GM19351 (cell line): ENCODE results near the gene MINDY4.

Source experiments
- ATAC-seq: cut with Tn5 transposase; IDR thresholded peaks from one replicate; pipeline ENCODE4 v1.9.1; 2021; ENCODE audit warnings: mild to moderate bottlenecking, moderate library complexity; ENCODE audit not compliant: unreplicated experiment

MINDY4 gene

DNA sequence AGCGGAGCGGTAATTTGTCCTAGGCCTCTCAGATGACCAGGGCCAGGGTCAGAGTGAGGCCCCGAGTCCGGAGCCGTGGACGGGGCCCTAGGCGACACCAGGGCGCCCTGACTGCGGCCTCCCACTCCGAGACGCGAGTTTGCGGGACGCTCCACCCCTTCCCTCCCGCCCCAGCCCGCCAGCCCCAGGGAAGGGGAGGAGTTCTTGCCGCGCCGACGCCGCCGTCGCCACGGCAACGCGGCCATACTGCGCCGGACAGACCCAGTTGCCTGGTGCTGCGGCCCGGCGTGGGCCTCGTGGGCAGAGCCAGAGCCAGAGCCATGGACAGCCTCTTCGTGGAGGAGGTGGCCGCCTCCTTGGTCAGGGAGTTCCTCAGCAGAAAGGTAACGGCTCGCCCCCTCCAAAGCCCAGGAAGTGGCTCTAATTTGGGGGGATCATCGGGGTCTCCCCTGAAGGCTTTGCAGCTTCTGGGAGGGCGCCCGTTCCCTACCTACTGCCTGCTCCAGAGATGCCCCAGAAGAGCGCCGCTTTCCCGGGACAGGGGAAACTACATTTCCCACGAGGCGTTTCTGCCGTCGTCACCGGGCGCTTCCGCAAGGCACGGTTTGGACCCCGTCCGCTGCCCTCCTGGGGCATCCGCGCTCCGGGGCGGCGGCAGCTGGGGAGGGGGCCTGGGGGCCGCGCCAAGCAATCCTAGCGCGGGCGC is at the start of gene MINDY4:
Gene MINDY4 (plus strand): TSS at position 244 of the 706 bp plus-strand sequence. CDS start 77 bp downstream, at position 321.
- peak; percentile 85 for ATAC-seq

DNA sequence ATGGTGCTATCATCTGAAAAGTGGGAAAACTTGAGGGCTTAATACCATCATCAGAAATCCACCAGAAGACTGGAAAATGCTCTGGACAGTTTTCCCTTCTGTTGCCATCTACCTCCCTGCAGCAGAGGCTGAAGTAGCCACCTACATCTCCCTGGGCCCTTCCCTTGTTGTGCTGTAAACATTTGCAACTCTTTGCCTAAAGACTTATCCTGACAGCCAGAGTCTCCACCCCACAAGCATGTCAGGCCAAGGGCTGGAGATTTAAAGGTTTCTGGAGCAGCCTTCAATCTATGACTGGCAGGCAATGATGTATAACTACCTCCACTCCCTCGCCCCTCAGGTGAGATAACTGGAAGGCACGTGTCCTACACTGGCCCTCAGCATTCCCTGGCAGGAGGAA is 49.0 kb upstream of the MINDY4 start:
- no peak for ATAC-seq

DNA sequence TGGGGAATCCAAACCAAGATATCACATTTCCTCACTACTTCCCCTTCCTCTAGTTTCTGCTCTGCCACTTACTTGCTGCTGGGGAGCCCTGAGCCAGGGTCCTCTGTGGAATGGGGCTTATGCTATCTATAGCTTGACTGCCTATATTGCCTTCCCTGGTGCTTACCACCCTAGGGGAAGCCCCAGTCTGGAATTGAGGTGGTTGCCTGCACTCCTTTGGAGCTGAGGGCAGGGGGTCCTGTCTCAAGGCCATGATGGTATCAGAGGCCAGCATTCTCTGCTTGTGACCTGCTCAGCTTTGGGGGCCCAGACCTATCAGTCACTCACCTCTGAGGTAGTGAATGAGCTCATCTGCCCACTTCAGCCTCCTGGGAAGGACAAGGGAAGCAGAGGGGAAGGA is 48.5 kb upstream of the MINDY4 start:
- no peak for ATAC-seq

DNA sequence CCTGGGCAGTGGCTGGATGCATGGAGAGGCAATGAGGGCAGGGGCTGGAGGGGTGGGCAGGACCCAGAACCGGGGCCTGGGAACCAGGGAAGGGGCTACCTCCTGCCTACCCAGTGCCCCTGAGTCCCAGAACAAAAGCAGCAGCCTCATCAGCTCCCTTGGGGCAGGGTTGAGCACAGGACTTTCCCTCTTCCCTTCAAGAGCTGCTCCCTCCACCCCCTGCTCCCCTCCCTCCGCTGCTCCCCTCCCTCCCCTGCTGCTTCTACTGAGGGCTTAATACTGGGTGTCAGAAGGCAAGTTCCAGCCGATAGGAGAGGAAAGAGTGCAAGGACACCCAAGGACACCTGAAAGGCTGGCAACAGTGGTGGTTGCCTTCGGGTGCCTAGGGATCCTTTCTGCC is 47.4 kb upstream of the MINDY4 start:
- ATAC-seq: no peak

DNA sequence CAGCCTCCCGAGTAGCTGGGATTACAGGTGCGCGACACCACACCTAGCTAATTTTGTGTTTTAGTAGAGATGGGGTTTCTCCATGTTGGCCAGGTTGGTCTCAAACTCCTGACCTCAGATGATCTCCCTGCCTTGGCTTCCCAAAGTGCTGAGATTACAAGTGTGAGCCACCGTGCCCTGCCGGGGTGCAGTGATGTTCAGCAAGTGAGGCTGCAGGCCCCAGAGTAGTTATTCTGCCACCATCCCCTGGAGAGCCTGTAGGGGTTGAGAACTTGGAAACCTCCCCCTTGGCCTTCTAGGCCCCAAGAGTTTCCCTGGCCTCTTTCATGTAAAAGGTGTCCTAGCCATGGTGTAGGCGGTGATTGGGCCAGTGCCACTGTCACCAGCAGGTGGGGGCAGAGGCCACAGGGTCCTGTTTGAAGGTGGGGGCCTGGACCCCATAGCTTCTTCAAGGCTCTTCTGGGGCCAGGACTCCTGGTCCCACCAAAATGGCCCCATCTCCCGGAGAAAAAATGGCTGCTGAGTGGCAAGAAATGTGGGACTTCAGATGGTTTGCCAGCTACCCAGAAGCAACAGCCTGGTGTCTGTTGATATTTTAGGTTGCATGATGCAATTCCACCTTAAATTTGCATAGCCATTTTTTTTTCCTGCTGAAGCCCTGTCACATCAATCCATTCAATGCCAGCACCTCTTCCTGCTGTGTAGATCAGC is 44.8 kb upstream of the MINDY4 start:
- ATAC-seq: no peak

DNA sequence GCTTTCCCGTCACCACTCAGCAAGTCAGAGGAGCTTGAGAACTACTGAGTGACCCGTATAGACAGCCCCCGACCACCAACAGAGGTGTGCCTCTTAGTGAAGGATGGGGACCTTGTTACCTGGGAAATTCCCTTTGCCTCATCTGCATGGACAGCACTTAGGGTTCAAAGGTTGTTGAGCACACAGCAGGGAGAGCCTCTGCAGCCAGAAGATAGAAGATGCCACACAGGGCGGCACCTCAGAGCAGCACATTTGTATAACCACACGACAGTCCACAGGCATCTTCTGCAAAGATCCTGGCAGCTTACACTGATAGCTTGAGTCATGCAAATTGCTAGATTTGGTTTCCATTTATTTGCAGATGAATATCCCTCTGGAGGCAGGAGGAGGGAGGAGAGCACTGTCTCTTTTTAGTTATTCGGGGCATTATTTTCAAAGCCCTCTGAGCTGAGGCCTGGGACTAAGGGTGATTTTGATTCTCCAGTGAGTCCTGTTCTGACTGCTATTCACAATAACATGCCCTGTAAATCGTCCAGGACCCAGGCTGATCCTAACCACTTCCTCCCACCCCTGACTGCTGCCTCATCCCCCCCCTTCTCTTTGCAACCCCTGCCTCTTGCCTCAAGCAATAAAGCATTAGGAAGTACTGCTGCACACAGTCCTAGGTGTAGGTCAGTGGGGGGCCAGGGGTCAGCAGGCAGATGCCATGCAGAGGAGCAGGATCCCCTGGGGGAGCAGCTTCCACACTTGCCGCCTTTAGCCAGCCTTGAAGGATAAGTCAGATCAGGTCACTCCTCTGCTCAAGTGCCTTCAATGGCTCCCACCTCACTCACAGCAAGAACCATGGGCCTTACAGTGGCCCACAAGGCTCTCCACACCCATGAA is 43.9 kb upstream of the MINDY4 start:
- ATAC-seq: peak; percentile 59

DNA sequence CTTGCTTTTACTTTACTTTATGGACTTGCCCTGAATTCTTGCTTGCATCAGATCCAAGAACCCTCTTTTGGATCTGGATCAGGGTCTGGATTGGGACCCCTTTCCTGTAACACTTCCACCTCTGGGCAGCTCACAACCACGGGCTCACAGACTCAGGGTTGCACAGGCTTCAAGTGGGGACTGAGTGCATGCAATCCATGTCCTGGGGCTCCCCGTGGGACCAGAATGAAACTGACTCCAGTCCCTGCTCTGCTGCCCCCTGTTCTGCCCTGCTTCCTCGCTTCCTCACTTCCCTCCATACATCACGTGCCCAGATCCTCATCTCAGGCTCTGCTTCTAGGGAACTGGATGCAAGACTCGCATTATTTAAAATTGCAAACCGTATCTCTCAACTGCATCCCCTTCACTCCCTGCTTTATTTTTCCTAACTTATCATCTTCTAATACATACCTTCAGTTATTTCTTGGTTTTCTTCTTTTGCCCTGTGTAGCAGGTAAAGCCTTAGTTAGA is 42.6 kb upstream of the MINDY4 start:
- no peak for ATAC-seq

DNA sequence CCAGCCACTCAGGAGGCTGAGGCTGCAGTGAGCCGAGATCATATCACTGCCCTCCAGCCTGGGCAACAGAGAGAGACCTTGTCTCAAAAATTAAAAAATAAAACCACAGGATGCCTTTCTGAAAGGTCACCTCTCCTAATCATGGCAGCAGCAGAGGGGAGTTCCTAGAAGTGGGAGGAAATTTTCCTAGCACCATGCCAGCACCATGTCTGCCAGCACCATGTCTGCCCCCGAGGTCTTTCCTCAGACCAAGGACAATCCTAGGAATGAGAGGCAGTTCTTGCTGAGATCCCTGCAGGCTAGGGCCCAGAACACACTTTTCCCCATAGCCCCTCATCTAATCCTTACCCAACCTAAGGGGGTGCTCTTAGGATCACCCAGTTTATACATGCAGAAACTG is 41.6 kb upstream of the MINDY4 start:
- ATAC-seq: no peak

DNA sequence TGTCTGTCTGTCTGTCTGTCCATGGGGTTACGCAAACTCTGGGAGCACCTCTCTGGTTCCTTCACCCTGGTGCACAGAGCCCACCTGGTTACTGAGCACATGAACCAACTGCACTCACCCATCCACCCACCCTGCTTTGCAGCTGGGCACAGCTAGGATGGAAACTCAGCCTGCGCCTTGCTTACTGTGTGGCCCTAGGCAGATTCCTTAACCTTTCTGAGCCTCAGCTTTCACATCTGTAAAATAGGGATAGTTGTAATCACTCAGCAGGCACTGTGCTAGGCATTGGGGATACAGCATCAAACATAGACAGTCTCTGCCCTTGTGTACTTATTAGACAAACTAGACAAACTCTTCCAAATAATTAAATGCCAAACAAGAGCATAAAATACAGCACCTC is 41.1 kb upstream of the MINDY4 start:
- ATAC-seq: no peak

DNA sequence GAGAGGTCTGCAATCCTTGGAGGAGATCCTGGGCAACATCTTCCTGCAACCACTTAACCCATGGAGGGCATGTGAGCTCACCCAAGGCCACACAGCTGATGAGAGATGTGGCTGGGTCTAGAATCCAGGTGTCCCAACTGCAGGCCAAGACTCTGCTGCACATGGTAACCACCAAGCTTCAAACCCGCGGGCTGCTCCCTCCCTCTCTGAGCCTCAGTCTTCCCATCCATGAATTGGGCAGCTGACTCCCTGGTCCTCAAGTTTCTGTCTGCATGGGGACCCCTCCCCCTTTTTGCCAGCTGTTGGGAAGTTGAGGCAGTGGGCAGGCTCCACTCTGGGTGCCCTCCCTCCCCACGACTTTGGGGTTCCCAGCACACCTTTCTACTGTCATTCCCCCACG is 40.2 kb upstream of the MINDY4 start:
- no peak for ATAC-seq

DNA sequence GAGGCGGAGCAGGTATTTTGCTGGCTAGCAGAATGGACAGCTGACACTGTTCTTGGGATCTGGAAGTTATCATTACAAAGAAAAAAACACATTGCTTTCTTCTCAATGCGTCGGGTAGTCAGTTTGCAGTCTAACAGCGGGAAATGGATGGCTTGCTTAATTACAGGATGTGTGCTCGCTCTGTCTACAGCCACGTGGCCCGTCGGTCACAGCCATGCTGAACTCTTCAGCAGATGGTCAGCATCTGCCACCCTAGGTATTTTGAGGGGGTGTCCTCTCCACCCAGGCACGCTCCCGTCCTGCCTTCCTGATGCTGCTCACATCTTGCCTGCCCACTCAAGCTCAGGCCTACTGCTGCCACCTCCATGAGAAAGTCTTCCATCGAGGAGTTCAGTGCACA is 39.6 kb upstream of the MINDY4 start:
- no peak for ATAC-seq

DNA sequence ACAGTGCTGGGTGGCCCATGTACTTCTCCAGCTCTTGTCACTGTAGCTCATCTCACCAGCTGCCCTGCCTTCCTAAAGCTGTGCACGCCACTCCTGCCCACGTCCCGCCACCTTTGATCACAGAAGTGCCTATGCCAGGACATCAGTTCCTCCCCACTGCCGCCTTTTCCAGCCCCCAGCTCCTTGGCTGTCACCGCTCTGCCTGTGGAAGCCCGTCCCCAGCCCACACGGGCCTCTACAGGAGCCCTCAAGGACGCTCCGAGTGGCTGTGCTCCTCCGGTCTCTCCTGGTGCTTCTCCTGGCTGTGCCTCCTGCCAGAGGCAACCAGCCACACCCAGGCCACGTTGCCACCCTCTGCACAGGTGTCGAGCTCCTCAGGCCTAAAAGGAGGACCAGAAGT is 38.6 kb upstream of the MINDY4 start:
- ATAC-seq: no peak

DNA sequence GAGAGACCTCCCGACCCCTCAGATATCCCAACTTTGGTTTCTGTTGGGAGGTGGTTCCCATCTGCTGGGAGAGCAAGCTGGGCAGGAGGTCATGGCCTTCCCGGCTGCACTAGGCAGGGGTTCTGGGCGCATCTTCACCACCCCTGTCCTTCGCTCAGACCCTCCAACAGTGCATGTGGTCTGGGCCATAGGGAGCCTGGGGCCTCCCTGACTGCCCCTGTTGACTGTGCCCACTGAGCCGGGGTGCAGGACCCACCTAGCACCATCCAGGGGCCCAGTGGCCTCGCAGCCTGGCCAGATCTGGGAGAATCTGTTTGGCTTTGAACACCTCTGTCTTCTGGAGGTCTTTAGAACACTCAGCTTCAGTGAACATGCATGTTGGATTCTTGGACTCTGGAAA is 38.0 kb upstream of the MINDY4 start:
- no peak for ATAC-seq

DNA sequence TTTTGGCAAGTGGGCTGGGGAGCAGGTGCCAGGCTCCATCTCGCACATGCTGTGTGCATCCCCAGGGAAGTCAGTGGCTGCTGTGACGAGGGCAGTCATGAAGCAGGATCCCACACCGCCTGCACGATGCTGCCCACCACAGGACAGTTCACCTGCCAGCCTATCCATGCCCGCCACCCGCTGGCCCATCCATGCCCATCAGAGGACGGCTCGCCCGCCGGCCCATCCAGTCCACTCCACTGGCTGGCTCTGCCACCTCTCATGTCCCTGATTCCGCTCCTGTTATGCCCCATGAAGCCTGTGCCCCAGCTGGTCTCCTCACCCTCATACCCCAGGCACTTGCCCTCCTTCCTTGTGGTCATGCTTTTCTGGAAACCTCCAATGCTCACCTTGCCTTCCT is 37.5 kb upstream of the MINDY4 start:
- no peak for ATAC-seq

DNA sequence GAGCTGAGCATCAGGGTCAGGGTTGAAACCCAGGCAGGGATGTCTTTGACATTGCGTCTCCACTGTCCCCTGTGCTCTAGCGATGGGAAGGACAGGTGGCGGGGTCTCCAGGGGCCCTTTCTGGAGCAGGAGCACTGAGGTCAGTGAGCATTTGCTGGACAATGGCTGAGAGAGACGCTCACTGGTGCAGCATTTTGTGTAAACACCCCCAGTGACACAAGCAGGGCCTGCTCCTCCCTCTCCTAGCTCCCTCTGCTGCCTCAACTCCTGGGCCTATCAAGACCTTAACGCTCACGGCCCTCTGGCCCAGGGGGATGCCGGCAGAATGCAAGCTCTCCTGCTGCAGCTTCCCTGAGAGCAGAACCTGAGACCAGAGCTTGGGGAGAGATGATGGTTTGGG is 36.7 kb upstream of the MINDY4 start:
- ATAC-seq: no peak

DNA sequence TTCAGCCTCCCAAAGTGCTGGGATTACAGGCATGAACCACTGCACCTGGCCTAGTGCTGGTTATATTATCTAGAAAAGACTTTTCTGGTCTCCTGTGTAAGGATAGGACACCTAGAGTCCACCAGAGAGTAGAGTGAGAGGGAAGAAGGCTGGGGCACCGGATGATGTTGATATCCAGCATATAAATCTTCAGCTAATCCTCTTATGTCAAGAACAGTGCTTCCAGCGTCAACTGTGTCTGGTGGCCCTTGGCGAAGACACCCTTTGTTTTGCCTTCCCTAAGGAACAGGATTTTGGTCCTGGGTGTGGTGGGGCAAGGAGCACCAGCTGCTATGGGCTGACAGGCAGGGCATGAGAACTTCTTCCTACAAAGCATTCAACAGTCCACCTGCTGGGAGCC is 35.6 kb upstream of the MINDY4 start:
- no peak for ATAC-seq

DNA sequence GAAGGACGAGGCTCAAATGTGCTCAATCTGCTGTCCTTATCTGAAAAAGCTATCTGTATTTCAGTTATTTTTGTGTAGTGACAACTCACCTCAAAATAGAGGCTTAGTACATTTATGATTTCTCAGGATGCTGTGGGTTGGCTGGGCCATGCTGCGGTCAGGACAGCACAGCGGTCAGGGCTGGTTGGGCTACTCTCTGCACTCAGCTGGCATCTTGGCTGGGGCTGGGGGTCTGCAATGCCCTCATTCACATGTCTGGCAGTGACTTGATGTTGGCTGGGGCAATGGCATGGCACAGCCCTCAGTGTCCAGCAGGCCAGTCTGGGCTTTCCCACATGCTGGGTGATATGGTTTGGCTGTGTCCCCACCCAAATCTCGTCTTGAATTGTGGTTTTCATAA is 34.9 kb upstream of the MINDY4 start:
- ATAC-seq: no peak

DNA sequence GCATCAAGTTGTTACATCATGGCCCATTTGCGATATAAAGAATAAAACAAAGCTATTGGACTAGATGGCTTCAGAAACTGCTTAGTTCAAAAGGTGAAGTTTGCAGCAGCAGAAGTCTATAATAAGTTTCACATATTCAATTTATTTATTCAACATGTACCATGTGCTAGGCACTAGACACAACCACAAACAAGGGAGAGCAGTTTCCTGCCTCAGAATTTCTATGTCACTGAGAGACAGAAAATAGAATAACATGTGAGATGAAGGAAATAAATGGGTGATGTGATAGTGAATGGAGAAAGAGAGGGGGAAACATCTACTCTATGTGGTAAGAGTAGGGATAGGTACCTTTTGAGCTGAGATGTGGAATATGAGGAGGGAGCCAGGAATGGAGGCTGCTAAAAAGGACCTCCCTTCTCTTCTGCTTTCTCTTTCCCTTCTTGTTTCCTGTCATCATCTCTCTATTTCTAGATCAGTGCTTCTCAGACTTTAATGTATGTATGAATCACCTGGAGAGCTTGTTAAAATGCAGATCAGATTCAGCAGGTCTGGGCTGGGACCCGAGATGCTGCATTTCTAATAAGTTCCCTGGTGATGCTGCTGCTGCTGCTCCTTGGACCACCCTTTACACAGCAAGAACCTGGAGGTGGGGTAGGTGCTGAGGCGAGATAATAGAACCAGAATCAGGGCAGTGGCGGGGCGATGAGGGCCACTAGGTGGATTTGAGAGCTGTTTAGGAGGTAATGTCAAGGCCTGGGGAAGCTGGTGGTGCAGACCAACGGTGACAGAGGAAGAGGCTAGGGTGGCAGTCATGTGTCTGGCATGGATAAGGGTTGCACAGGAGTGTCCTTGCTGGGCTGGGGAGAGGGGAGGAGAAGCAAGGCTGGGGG is 32.9 kb upstream of the MINDY4 start:
- ATAC-seq: no peak

DNA sequence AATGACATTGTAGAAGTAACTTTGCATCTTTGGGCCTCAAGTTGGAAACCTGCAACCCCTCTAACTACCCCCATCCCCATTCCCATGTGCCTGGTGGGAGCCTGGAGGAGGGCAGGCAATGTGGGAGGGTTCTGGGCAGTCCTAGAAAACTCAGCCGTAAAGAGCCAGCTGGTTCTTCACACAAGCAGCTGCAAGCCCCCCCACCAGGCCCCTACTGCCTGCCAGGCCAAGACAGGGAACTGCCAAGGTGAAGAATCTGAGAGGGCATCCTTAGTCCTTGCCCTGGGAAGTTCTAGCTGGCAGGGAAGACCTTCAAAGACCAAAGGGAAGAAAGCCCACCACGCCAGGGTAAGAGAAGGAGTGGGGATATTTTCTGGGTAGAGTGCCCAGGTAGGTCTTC is 31.5 kb upstream of the MINDY4 start:
- ATAC-seq: no peak

DNA sequence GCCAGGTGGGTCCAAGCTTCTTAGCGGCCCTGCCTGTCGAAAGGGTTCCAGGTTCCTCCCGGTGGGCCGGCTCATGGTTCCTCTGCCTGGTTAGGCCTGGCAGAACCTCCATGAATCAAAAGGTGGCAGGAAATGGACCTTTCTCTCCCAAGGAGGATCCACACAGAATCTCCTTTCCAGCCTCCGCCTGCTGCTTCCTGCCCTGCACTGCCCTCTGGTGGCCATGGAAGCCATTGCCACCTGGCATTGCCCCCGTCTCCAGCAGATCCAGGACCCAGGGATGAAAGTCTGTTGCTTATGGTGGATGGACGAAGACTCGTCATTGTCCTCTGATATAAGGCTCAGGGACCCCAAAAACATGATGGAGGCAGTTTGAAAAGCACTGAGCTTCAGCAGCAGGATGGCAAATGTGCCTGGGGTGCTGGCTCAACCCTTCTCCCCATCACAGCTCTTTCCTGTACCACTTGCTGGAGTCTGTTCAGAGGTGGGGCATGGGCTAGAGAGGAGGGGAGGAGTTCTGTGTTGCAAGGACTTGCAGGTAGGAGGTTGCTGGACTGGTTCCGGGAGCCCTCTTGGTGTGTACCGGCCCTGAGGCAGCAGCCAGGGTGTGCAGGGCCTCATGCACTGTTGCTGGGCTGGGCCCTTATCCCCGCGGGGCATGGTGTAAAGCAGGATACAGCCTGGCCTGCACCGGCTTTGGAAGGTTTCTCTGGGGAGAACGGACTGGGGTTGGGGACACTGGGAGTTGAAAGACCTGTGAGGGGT is 30.6 kb upstream of the MINDY4 start:
- peak; percentile 76 for ATAC-seq
